Calu3 (cell line): ENCODE results near the gene HIVEP2. TPM values are rescaled to one million over a fixed set of nuclear protein-coding genes. Genes with fewer than 3 reads are reported as not detected.
A peak's percentile ranks its signal among the peaks of the same experiment; 100 is the strongest.

Experiments
- BruUV-seq: library from RNA; stranded (reverse); fragments of 400-500 nt; replicated peaks from 2 replicates; lab custom pipeline; 2021; lab: Mats Ljungman, UMichigan
- CTCF ChIA-PET: fragments of 300-600 bp; sonication (Branson Sonifier 250); formaldehyde crosslinking; loops from one replicate; lab custom pipeline; 2022; ENCODE audit warnings: antibody characterized with exemption; lab: Charles Lee
- DNase-seq: peaks from one replicate; pipeline ENCODE4 v3.0.0; 2022
- H3K27ac Mint-ChIP-seq: one replicate; pipeline ENCODE4 v1.8.0; 2022; ENCODE audit warnings: mixed read lengths; ENCODE audit not compliant: unreplicated experiment
- H3K27me3 Mint-ChIP-seq: one replicate; pipeline ENCODE4 v1.8.0; 2022; ENCODE audit warnings: mixed read lengths; ENCODE audit not compliant: unreplicated experiment
- H3K36me3 Mint-ChIP-seq: one replicate; pipeline ENCODE4 v1.8.0; 2022; ENCODE audit warnings: mild to moderate bottlenecking, moderate library complexity, mixed read lengths; ENCODE audit not compliant: insufficient read depth, unreplicated experiment
- H3K4me1 Mint-ChIP-seq: one replicate; pipeline ENCODE4 v1.8.0; 2022; ENCODE audit warnings: mild to moderate bottlenecking, low read depth, mixed read lengths; ENCODE audit not compliant: unreplicated experiment
- H3K4me3 Mint-ChIP-seq: one replicate; pipeline ENCODE4 v1.8.0; 2022; ENCODE audit warnings: mild to moderate bottlenecking, low read depth, moderate library complexity, mixed read lengths; ENCODE audit not compliant: unreplicated experiment
- H3K9me3 Mint-ChIP-seq: one replicate; pipeline ENCODE4 v1.8.0; 2022; ENCODE audit warnings: low read depth, mixed read lengths; ENCODE audit not compliant: unreplicated experiment
- CTCF ChIP-seq: fragments of 200-600 bp; IDR thresholded peaks from one replicate; pipeline ENCODE4 v1.8.0; 2022; ENCODE audit warnings: antibody characterized with exemption; ENCODE audit not compliant: unreplicated experiment
- intact Hi-C: fragments of 100-400 bp; cut with micrococcal nuclease; formaldehyde crosslinking; loops from one replicate; pipeline ENCODE4 v1.10.0; 2022; ENCODE audit not compliant: unreplicated experiment
- total RNA-seq: library from RNA; stranded (reverse); gene quantifications from 2 replicates; pipeline ENCODE4 v1.2.3, GENCODE V29; 2022

Gene HIVEP2
- total RNA-seq, 1 experiment from 2014 or later, result 18.4 TPM

DNA sequence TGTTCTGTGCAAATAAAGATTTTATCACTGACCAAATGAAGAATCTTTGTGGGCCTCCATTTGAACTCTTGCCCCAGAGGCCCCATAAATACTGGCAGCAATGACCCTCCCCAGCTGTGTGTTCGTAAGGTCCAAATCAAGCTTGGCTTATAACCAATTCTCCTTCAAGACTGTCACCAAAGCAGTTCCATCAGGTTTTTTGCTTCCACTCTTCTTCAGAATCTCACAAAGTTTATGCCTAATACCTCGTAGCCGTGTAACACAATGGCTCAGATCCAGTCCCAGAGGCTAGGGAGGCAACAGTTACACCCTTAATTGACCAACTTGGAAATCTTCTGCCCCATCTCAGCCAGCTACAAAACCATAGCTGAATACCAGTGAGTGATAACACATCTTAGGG, 120.5 kb downstream of the HIVEP2 start:
- Mint-ChIP-seq H3K4me1 (peaks cover 25% of the 10 kb centered on the region), H3K36me3 (peaks cover 6% of the 10 kb centered on the region), H3K9me3 (peaks cover 4% of the 10 kb centered on the region), H3K27me3 (no peaks in the 10 kb centered on the region), H3K27ac (no peak overlapping the region), H3K4me3 (no peak overlapping the region)
- CTCF ChIA-PET, result no interaction called here
- no peak for DNase-seq
- BruUV-seq, result no TSS peak
- no peak for TF ChIP-seq CTCF
- intact Hi-C loops, result no loop called here

DNA sequence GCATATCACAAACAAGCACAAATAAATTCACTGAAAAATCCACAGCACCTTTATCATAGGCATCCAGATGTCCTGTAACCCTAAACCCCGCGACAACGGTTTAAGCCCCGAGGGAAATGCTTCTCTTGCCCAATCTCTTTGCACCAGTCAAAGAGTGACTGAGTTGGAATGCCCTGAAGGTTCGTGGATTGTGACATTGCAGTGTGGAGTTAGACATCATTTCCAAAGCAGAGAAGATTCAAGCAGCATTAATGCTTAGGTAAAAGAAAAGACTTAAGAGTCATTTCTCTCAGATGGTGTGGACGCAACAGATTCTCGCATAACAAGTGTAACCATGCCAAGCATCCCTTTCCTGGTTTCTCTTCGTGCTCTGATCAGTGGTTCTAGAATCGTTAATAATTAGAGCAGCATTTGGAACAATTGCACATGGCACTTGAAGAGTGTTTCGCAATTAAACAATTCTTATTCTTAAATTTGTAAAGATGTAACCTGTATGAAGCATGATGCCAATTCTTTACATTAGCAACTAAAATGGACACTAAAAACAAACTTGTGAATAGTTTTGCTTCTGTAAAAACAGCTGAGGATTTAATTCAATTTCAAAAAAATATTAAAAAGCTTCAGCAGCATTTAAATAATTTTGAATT, 121.6 kb downstream of the HIVEP2 start:
- BruUV-seq, result no TSS peak
- peak; percentile 2 for TF ChIP-seq CTCF
- Mint-ChIP-seq H3K36me3 (peaks cover 6% of the 10 kb centered on the region), H3K4me3 (no peak overlapping the region), H3K27me3 (no peaks in the 10 kb centered on the region), H3K9me3 (no peaks in the 10 kb centered on the region), H3K4me1 (peaks cover 32% of the 10 kb centered on the region), H3K27ac (no peak overlapping the region)
- CTCF ChIA-PET, result interaction anchor here (1.2 kb wide), 1 partner anchor 16 kb away, joined by 4 read pairs; no protein-coding TSS in a partner anchor
- intact Hi-C loops, result no loop called here
- DNase-seq, result no peak

GRCh38 chr6:142822842-142823241, 122.1 kb downstream of the HIVEP2 start:
- Mint-ChIP-seq H3K27ac (peak overlapping the region; percentile 33), H3K4me1 (peaks cover 29% of the 10 kb centered on the region), H3K36me3 (peaks cover 6% of the 10 kb centered on the region), H3K9me3 (no peaks in the 10 kb centered on the region), H3K4me3 (no peak overlapping the region), H3K27me3 (no peaks in the 10 kb centered on the region)
- intact Hi-C loops, result no loop called here
- no TSS peak for BruUV-seq
- no peak for DNase-seq
- CTCF ChIA-PET, result interaction anchor here (1.2 kb wide), 1 partner anchor 16 kb away, joined by 4 read pairs; no protein-coding TSS in a partner anchor
- TF ChIP-seq CTCF, result peak; percentile 28

GRCh38 chr6:142822383-142822782, 122.6 kb downstream of the HIVEP2 start:
- intact Hi-C loops, result no loop called here
- TF ChIP-seq CTCF, result no peak
- no TSS peak for BruUV-seq
- Mint-ChIP-seq H3K36me3 (peaks cover 6% of the 10 kb centered on the region), H3K4me3 (no peak overlapping the region), H3K9me3 (no peaks in the 10 kb centered on the region), H3K4me1 (peaks cover 29% of the 10 kb centered on the region), H3K27me3 (no peaks in the 10 kb centered on the region), H3K27ac (peak overlapping the region; percentile 33)
- CTCF ChIA-PET, result interaction anchor here (1.2 kb wide), 1 partner anchor 17 kb away, joined by 4 read pairs; no protein-coding TSS in a partner anchor
- DNase-seq, result no peak
